HG02588 (cell line): ENCODE measurements around the gene PIP5K1C.
"Not testable (repeated sequence)": the region's sequence is repeated elsewhere in the genome, so short reads cannot be mapped to it uniquely, and the experiment has no call there.

Source experiments
- ATAC-seq: cut with Tn5 transposase; IDR thresholded peaks from one replicate; pipeline ENCODE4 v1.9.1; 2021; ENCODE audit warnings: mild to moderate bottlenecking, moderate library complexity; ENCODE audit not compliant: unreplicated experiment

The PIP5K1C gene

GRCh38 chr19:3679581-3679980 lies 20.7 kb downstream of the PIP5K1C start:
- no peak for ATAC-seq

GRCh38 chr19:3679138-3679537 lies 21.1 kb downstream of the PIP5K1C start:
- no peak for ATAC-seq

GRCh38 chr19:3678188-3678587 lies 22.1 kb downstream of the PIP5K1C start:
- ATAC-seq = no peak

GRCh38 chr19:3674784-3675543 lies 25.3 kb downstream of the PIP5K1C start:
- no peak for ATAC-seq

GRCh38 chr19:3673506-3674439 lies 26.5 kb downstream of the PIP5K1C start:
- ATAC-seq = no peak

GRCh38 chr19:3672993-3673392 lies 27.3 kb downstream of the PIP5K1C start:
- ATAC-seq = no peak

GRCh38 chr19:3672575-3672948 lies 27.7 kb downstream of the PIP5K1C start:
- no peak for ATAC-seq

GRCh38 chr19:3671680-3672574 lies 28.3 kb downstream of the PIP5K1C start:
- no peak for ATAC-seq

- no peak for ATAC-seq
Measured at GRCh38 chr19:3670796-3671679, 29.2 kb downstream of the PIP5K1C start.

- no peak for ATAC-seq
Measured at GRCh38 chr19:3669947-3670795, 30.1 kb downstream of the PIP5K1C start.

GRCh38 chr19:3669082-3669946 lies 31.0 kb downstream of the PIP5K1C start:
- no peak for ATAC-seq

- ATAC-seq = no peak
Measured at GRCh38 chr19:3668331-3669081, 31.8 kb downstream of the PIP5K1C start.

GRCh38 chr19:3667766-3668165 lies 32.5 kb downstream of the PIP5K1C start:
- no peak for ATAC-seq

GRCh38 chr19:3667037-3667638 lies 33.1 kb downstream of the PIP5K1C start:
- no peak for ATAC-seq

GRCh38 chr19:3666545-3666856 lies 33.8 kb downstream of the PIP5K1C start:
- not testable (repeated sequence) for ATAC-seq

- ATAC-seq = no peak
Measured at GRCh38 chr19:3665681-3666544, 34.4 kb downstream of the PIP5K1C start.
